A549 (cell line): ENCODE measurements around the gene CTU2. TPM values are rescaled to one million over a fixed set of nuclear protein-coding genes. Genes with fewer than 3 reads are reported as not detected.
A peak's percentile ranks its signal among the peaks of the same experiment; 100 is the strongest.

Source experiments
- ATAC-seq, 2 experiments: fragments of 200-7000 bp in 1 of 2; fragments of >200 bp in 1 of 2; cut with Nextera tagmentation in 1 of 2; cut with Tn5 transposase in 1 of 2; 3 replicates each; pipeline versions ENCODE4 v1.8.0 to v1.9.1; 2018 to 2020; ENCODE audit warnings: mild to moderate bottlenecking in 1 of 2, moderate library complexity in 1 of 2
- CTCF ChIA-PET: fragments of 300-600 bp; sonication (Branson Sonifier 250); formaldehyde crosslinking; extraction: SDS; loops from one replicate; lab custom pipeline; 2021; ENCODE audit warnings: antibody characterized with exemption, inconsistent platforms; lab: Yijun Ruan, JAX
- POLR2A ChIA-PET: fragments of 350-600 bp; formaldehyde crosslinking; extraction: SDS; loops from one replicate; lab custom pipeline; 2021; ENCODE audit warnings: antibody characterized with exemption, inconsistent platforms; lab: Yijun Ruan, JAX
- DNase-seq, 2 experiments: peaks; one replicate each; pipeline versions ENCODE4 v3.0.0 to v3.0.0-alpha.2; 2011 to 2016; ENCODE audit warnings: low read depth in 1 of 2, low spot score in 1 of 2
- FAIRE-seq: peaks from 2 replicates; lab custom pipeline; 2011; peaks lifted over from hg19 to GRCh38; lab: Jason Lieb, UNC
- H3K27ac ChIP-seq, 2 experiments: fragments of >200 bp; sonication (Bioruptor Twin); formaldehyde crosslinking; 3 replicates each; pipeline ENCODE4 v1.5.1; 2016 to 2017
- H3K4me1 ChIP-seq: fragments of >200 bp; sonication (Bioruptor Twin); formaldehyde crosslinking; 3 replicates; pipeline ENCODE4 v1.6.1; 2016
- H3K4me2 ChIP-seq: fragments of >200 bp; sonication (Bioruptor Twin); formaldehyde crosslinking; 3 replicates; pipeline ENCODE4 v1.6.1; 2016
- H3K4me3 ChIP-seq: fragments of >200 bp; sonication (Bioruptor Twin); formaldehyde crosslinking; 3 replicates; pipeline ENCODE4 v1.5.1; 2016
- H3K9me3 ChIP-seq: fragments of >200 bp; sonication (Bioruptor Twin); formaldehyde crosslinking; 3 replicates; pipeline ENCODE4 v1.6.1; 2016
- CBX8 ChIP-seq: fragments of 200-600 bp; sonication (generic); IDR thresholded peaks from 2 replicates; pipeline ENCODE4 v1.6.1; 2016
- CTCF ChIP-seq: fragments of >200 bp; sonication (Bioruptor Twin); formaldehyde crosslinking; IDR thresholded peaks from 3 replicates; pipeline ENCODE4 v1.5.1; 2016
- E2F6 ChIP-seq: IDR thresholded peaks from 2 replicates; pipeline ENCODE4 v1.6.1; 2012; ENCODE audit warnings: low read depth, borderline replicate concordance
- ESRRA ChIP-seq: fragments of 150-350 bp; IDR thresholded peaks from 2 replicates; pipeline ENCODE4 v1.6.1; 2014; ENCODE audit warnings: mild to moderate bottlenecking, low read length, borderline replicate concordance
- FOSL2 ChIP-seq, 2 experiments: fragments of 450-650 bp in 1 of 2; fragments of >200 bp in 1 of 2; sonication (Bioruptor Twin) in 1 of 2; formaldehyde crosslinking; IDR thresholded peaks; 2 replicates each; pipeline versions ENCODE4 v1.5.0 to v1.6.1; 2016 to 2020; ENCODE audit warnings: mild to moderate bottlenecking in 1 of 2, moderate library complexity in 1 of 2
- GATA3 ChIP-seq: IDR thresholded peaks from 2 replicates; pipeline ENCODE4 v1.6.1; 2012; ENCODE audit warnings: borderline replicate concordance
- HEYL ChIP-seq: fragments of 250-450 bp; sonication (Bioruptor Pico); IDR thresholded peaks from 2 replicates; pipeline ENCODE4 v1.8.0; 2021; ENCODE audit warnings: mild to moderate bottlenecking, moderate library complexity
- KDM5A ChIP-seq: fragments of 200-600 bp; sonication (generic); IDR thresholded peaks from 2 replicates; pipeline ENCODE4 v1.6.1; 2016; ENCODE audit warnings: antibody characterized with exemption, mild to moderate bottlenecking
- MAFK ChIP-seq: fragments of 450-650 bp; IDR thresholded peaks from 2 replicates; pipeline ENCODE4 v1.6.1; 2014; ENCODE audit not compliant: partially characterized antibody
- POLR2AphosphoS2 ChIP-seq: conservative IDR thresholded peaks from 2 replicates; pipeline ENCODE4 v1.6.1; 2012; ENCODE audit warnings: low read length, improper control_type of control experiment, inconsistent platforms
- RAD21 ChIP-seq, 2 experiments: fragments of >200 bp in 1 of 2; sonication (Bioruptor Twin) in 1 of 2; formaldehyde crosslinking in 1 of 2; IDR thresholded peaks in 1 of 2; conservative IDR thresholded peaks in 1 of 2; 2 replicates in 1 of 2; 3 replicates in 1 of 2; pipeline ENCODE4 v1.6.1; 2012 to 2018; ENCODE audit warnings: inconsistent platforms in 1 of 2
- RARB ChIP-seq: fragments of 250-450 bp; sonication (Bioruptor Pico); IDR thresholded peaks from 2 replicates; pipeline ENCODE4 v1.8.0; 2021; ENCODE audit warnings: mild to moderate bottlenecking, moderate library complexity
- RFX5 ChIP-seq: fragments of 450-650 bp; IDR thresholded peaks from 2 replicates; pipeline ENCODE4 v1.7.1; 2014; ENCODE audit warnings: antibody characterized with exemption, mild to moderate bottlenecking, moderate library complexity
- TP53 ChIP-seq: fragments of 250-450 bp; sonication (Bioruptor Pico); IDR thresholded peaks from 2 replicates; pipeline ENCODE4 v1.5.0; 2021; ENCODE audit warnings: mild to moderate bottlenecking, moderate library complexity
- USF2 ChIP-seq: fragments of 450-650 bp; IDR thresholded peaks from 2 replicates; pipeline ENCODE4 v1.6.1; 2014; ENCODE audit warnings: antibody characterized with exemption
- WGBS: methylation state at CpG from one replicate; pipeline ENCODE4 v1.1.6; 2017; ENCODE audit errors: missing lambda C conversion rate; 5-methylcytosine and 5-hydroxymethylcytosine counted together
- polyA plus RNA-seq, 4 experiments: library from polyadenylated mRNA; depleted of rRNA in 3 of 4; stranded (reverse); fragments of >200 nt; fragmentation: RNase III in 1 of 4; extraction: RNeasy Plus Mini Kit Qiagen cat#74134 plus additional on column Dnase treatment in 1 of 4; gene quantifications; 2 replicates in 3 of 4; 3 replicates in 1 of 4; pipeline ENCODE4 v1.2.3, GENCODE V29; 2011 to 2017

Gene CTU2
- polyA plus RNA-seq, 2 of the 4 experiments (the other 2 are of a cell fraction), result 16.4 to 21.8 TPM

GRCh38 chr16:88746506-88746905, 40.2 kb downstream of the CTU2 start:
- Histone ChIP-seq H3K4me2 (no peak overlapping the region), H3K9me3 (no peaks in the 10 kb centered on the region), H3K4me3 (no peak overlapping the region), H3K27ac (no peak overlapping the region), H3K4me1 (peaks cover 4% of the 10 kb centered on the region; the same call in 2 of the 3 replicates)
- FAIRE-seq (no peak), DNase-seq (no peak), ATAC-seq (no peak)
- WGBS, result 71% methylated on average over 17 of the region's 17 CpGs
- ChIA-PET POLR2A (no interaction called here), CTCF (interaction anchor here (0.9 to 31.8 kb wide), 4 partner anchors 4 to 421 kb away, joined by 3 to 596 read pairs (median 305); no protein-coding TSS in a partner anchor)
- TF ChIP-seq CBX8 (no peak), ESRRA (no peak), USF2 (no peak)

- ATAC-seq, result peak; percentile 72 to 91
- POLR2A ChIA-PET, result interaction anchor here (0.6 kb wide), 1 partner anchor 41 kb away, joined by 3 read pairs; no protein-coding TSS in a partner anchor
- CTCF ChIA-PET, result interaction anchor here (3.0 to 31.8 kb wide), 3 partner anchors 5 to 420 kb away, joined by 14 to 596 read pairs (median 596); no protein-coding TSS in a partner anchor
- TF ChIP-seq KDM5A (no peak), CTCF (peak; percentile 50)
- TF ChIP-seq, all 56 proteins: peak for 1
- peak; percentile 88 to 91 for DNase-seq
- Histone ChIP-seq H3K9me3 (no peaks in the 10 kb centered on the region), H3K4me2 (no peak overlapping the region), H3K4me1 (peaks cover 4% of the 10 kb centered on the region; the same call in 2 of the 3 replicates), H3K4me3 (no peak overlapping the region), H3K27ac (no peak overlapping the region)
- FAIRE-seq, result no peak
- WGBS, result 66% methylated on average over 26 of the region's 26 CpGs
Observed at GRCh38 chr16:88747588-88748301, 41.4 kb downstream of the CTU2 start.

GRCh38 chr16:88748364-88748763, 42.1 kb downstream of the CTU2 start:
- Histone ChIP-seq H3K4me3 (no peak overlapping the region), H3K4me1 (peaks cover 4% of the 10 kb centered on the region; the same call in 2 of the 3 replicates), H3K4me2 (no peak overlapping the region), H3K9me3 (no peaks in the 10 kb centered on the region), H3K27ac (no peak overlapping the region)
- POLR2A ChIA-PET, result no interaction called here
- ATAC-seq (no peak), DNase-seq (no peak), FAIRE-seq (no peak)
- TF ChIP-seq POLR2AphosphoS2, result no peak
- TF ChIP-seq CTCF, result no peak
- TF ChIP-seq RARB (CRISPR knock-in tag), result no peak
- TF ChIP-seq MAFK, result no peak
- TF ChIP-seq E2F6, result no peak
- no peak for TF ChIP-seq RFX5
- TF ChIP-seq HEYL, result no peak
- no peak for TF ChIP-seq GATA3
- TF ChIP-seq FOSL2 (IDR thresholded peaks at IDR 0.05), result no peak
- TF ChIP-seq FOSL2 (CRISPR knock-in tag; IDR thresholded peaks at IDR 0.05), result no peak
- TF ChIP-seq RAD21 (conservative IDR thresholded peaks at IDR 0.05 in 1 of 2, IDR thresholded peaks at IDR 0.05 in 1 of 2), result no peak
- TF ChIP-seq TP53 (CRISPR knock-in tag), result no peak
- 93% methylated on average over 3 of the region's 12 CpGs for WGBS
- CTCF ChIA-PET, result interaction anchor here (1.0 to 31.8 kb wide), 4 partner anchors 6 to 419 kb away, joined by 3 to 596 read pairs (median 305); no protein-coding TSS in a partner anchor
